ENCODE data around the gene EDN2. TPM values are rescaled to one million over a fixed set of nuclear protein-coding genes. Genes with fewer than 3 reads are reported as not detected.

EDN2 gene
- total and polyA plus RNA-seq, 9 donors = 0.20 to 24.8 (median 0.36) TPM; not detected in 4

DNA sequence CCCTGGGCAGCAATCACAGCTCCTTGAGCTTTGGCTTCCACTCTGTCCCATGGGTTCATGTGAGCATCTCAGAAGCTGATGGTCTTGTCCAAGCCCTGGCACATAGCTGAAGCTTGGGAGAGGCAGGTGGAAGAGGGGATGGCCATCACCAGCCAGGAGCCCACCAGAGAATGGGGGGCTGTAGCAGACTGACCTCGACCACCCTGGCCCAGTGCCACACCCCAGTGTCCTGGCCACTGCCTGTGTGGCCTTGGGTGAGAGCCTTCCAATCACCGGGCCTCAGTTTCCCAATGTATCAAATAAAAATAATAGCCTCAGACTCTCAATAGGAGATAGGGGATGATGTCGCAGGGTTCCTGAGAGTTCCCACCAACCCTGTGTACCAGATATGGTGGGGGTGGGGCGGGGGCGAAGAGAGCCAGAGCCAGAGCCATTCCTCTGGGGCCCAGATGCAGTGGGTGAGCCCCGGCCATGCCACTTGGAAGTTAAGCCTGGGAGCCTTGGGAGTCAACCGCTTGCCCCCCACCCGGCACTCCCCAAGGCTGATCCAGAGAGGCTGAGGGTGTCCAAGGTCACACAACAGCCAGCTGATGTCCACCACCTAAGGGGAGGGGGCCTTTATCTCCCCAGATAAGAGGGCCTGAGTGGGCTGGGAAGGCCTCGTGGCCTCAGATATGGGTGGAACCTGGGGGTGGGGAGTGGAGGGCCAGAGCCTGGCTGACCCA is 9.3 kb upstream of the EDN2 start:
- WGBS, 3 donors = 82 to 84% (median 82%) methylated on average over 9 of the region's 9 CpGs
- Histone ChIP-seq H3K4me3 (no peak overlapping the region), H3K27ac (peak overlapping the region in 1 of 2 donors; percentile 16), H3K4me1 (ENCODE audit: insufficient read depth) (peaks cover 6% of the 10 kb centered on the region), H3K9me3 (no peaks in the 10 kb centered on the region), H3K27me3 (no peaks in the 10 kb centered on the region), H3K36me3 (no peaks in the 10 kb centered on the region)
- intact Hi-C loops (cut with DNase I) = no loop called here
- TF ChIP-seq POLR2A (IDR thresholded peaks at IDR 0.05) (no peak), EP300 (IDR thresholded peaks at IDR 0.05) (no peak)
- TF ChIP-seq, protein P1, sequence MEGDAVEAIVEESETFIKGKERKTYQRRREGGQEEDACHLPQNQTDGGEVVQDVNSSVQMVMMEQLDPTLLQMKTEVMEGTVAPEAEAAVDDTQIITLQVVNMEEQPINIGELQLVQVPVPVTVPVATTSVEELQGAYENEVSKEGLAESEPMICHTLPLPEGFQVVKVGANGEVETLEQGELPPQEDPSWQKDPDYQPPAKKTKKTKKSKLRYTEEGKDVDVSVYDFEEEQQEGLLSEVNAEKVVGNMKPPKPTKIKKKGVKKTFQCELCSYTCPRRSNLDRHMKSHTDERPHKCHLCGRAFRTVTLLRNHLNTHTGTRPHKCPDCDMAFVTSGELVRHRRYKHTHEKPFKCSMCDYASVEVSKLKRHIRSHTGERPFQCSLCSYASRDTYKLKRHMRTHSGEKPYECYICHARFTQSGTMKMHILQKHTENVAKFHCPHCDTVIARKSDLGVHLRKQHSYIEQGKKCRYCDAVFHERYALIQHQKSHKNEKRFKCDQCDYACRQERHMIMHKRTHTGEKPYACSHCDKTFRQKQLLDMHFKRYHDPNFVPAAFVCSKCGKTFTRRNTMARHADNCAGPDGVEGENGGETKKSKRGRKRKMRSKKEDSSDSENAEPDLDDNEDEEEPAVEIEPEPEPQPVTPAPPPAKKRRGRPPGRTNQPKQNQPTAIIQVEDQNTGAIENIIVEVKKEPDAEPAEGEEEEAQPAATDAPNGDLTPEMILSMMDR (IDR thresholded peaks at IDR 0.05) = no peak
- peak in 2 of 5 donors; percentile 32 to 47 for DNase-seq

DNA sequence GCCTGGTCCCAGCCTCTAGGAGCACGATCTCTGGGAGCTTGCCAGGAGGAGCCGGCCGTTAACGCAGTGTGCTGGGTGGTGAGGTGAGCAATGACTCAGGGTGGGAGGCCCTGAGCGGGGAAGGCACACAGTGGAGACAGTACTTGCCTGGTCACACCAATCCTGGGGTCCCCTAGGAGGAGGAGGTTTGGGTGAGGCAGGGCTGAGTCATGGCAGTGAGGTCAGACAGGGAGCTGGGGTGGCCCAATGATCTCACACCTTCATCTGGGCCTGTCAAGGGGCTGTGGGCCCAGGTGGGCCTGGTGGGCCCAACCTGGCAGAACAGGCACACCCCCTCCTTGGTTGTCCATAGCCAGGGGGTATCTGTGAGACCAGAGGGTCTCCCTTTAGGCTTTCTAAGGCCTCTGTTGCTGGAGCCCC is 8.6 kb upstream of the EDN2 start:
- Histone ChIP-seq H3K27me3 (no peaks in the 10 kb centered on the region), H3K4me1 (ENCODE audit: insufficient read depth) (peaks cover 5% of the 10 kb centered on the region), H3K9me3 (no peaks in the 10 kb centered on the region), H3K4me3 (no peak overlapping the region), H3K36me3 (no peaks in the 10 kb centered on the region), H3K27ac (no peak overlapping the region)
- WGBS, 3 donors = 71 to 93% (median 89%) methylated on average over 4 to 5 of the region's 5 CpGs
- intact Hi-C loops (cut with DNase I) = no loop called here
- peak in 3 of 5 donors; percentile 40 to 59 (median 49) for DNase-seq
- TF ChIP-seq EP300 (IDR thresholded peaks at IDR 0.05) (no peak), POLR2A (IDR thresholded peaks at IDR 0.05) (no peak)
- TF ChIP-seq, protein P1 (IDR thresholded peaks at IDR 0.05) = no peak

DNA sequence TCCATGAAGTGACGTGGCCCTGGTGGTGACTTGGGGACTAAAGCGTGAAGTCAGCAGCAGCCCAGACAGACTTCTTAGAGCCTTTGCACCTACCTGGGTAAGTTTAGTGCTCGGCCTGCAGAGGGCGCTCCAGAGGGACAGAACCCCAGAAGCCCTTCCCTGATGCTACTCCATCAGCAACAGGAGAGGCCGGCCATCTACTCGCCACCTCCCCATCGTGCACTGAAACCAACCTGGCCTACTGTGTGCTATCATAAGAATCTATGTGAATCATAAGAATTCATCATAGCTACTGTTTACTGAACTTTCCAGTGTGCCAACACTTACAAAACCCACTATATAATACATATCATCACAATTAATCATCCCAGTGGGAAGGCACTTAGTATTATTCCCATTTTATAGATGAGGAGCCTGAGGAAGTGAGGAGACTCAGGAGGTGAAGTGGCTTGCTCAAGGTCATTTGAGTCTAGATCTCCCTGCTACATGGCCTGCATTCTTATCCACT is 7.9 kb upstream of the EDN2 start:
- Histone ChIP-seq H3K9me3 (no peaks in the 10 kb centered on the region), H3K27me3 (no peaks in the 10 kb centered on the region), H3K4me1 (ENCODE audit: insufficient read depth) (peaks cover 5% of the 10 kb centered on the region), H3K36me3 (no peaks in the 10 kb centered on the region), H3K27ac (no peak overlapping the region), H3K4me3 (no peak overlapping the region)
- WGBS, 3 donors = 84 to 92% (median 85%) methylated on average over 7 of the region's 7 CpGs
- intact Hi-C loops (cut with DNase I) = no loop called here
- DNase-seq = no peak
- TF ChIP-seq, protein P1 (IDR thresholded peaks at IDR 0.05) = no peak
- no peak for TF ChIP-seq POLR2A (IDR thresholded peaks at IDR 0.05)
- TF ChIP-seq EP300 (IDR thresholded peaks at IDR 0.05) = no peak

DNA sequence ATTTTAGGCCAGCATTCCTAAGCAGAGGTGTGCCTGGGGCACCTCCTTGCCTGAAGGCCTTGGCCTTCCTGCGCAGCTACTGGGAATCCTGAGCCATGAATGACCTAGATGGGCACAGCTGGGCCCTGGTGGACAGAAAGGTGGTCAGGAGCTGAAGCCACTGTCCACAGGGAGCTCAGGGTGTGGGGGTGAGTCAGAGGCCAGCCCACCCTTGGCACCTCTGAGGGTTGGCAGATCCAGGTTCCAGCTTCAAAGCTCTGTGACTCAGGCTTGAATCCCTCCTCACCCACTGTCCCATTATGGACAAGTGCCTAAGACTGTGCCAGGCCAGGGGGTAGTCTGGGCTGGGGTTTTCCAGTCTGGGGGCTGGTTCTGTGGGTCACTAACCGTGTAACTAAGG is 6.4 kb upstream of the EDN2 start:
- no peak for DNase-seq
- WGBS, 3 donors = 83 to 86% (median 86%) methylated on average over 2 of the region's 2 CpGs
- Histone ChIP-seq H3K36me3 (no peaks in the 10 kb centered on the region), H3K4me3 (no peak overlapping the region), H3K4me1 (ENCODE audit: insufficient read depth) (peaks cover 11% of the 10 kb centered on the region), H3K27me3 (no peaks in the 10 kb centered on the region), H3K9me3 (no peaks in the 10 kb centered on the region), H3K27ac (no peak overlapping the region)
- intact Hi-C loops (cut with DNase I) = no loop called here
- TF ChIP-seq POLR2A (IDR thresholded peaks at IDR 0.05) = no peak
- TF ChIP-seq EP300 (IDR thresholded peaks at IDR 0.05) = no peak
- TF ChIP-seq, protein P1 (IDR thresholded peaks at IDR 0.05) = no peak

Measured in ovary (tissue), 9 donors.